Left renal pelvis (tissue), 4 donors: Measurements from ENCODE around the gene ATP8A1. TPM values are rescaled to one million over a fixed set of nuclear protein-coding genes. Genes with fewer than 3 reads are reported as not detected.

ENCODE experiments used
- DNase-seq, 4 donors: peaks; one replicate each; pipeline ENCODE4 v3.0.0-alpha.2; 2013; ENCODE audit warnings: low read depth in 4 of 4, low spot score in 3 of 4
- polyA plus RNA-seq, 4 donors: library from polyadenylated mRNA; unstranded; fragments of 120-200 nt; gene quantifications; one replicate each; pipeline ENCODE4 v1.2.1, GENCODE V29; 2013; ENCODE audit not compliant: insufficient read length in 4 of 4

Gene ATP8A1
- polyA plus RNA-seq, 4 donors: 13.6 to 32.4 (median 28.2) TPM

- no peak for DNase-seq
These were observed 77.0 kb downstream of the ATP8A1 start for GRCh38 chr4:42579903-42580302.

GRCh38 chr4:42578187-42578586 is 78.7 kb downstream of the ATP8A1 start:
- DNase-seq: no peak

GRCh38 chr4:42574870-42575430 is 82.0 kb downstream of the ATP8A1 start:
- DNase-seq: no peak

- DNase-seq: no peak
These were observed 83.7 kb downstream of the ATP8A1 start for GRCh38 chr4:42573249-42573648.

GRCh38 chr4:42570221-42570620 is 86.7 kb downstream of the ATP8A1 start:
- no peak for DNase-seq

GRCh38 chr4:42568610-42569207 is 88.2 kb downstream of the ATP8A1 start:
- peak; percentile 27 to 50 (median 40) for DNase-seq

- DNase-seq: no peak
These were observed 90.1 kb downstream of the ATP8A1 start for GRCh38 chr4:42566835-42567234.

- DNase-seq: no peak
These were observed 94.9 kb downstream of the ATP8A1 start for GRCh38 chr4:42562016-42562415.

GRCh38 chr4:42561031-42561430 is 95.9 kb downstream of the ATP8A1 start:
- no peak for DNase-seq

- no peak for DNase-seq
These were observed 96.4 kb downstream of the ATP8A1 start for GRCh38 chr4:42560467-42560861.

- DNase-seq: no peak
These were observed 98.7 kb downstream of the ATP8A1 start for GRCh38 chr4:42558156-42558555.

- DNase-seq: no peak
These were observed 101.1 kb downstream of the ATP8A1 start for GRCh38 chr4:42555828-42556227.

- DNase-seq: no peak
These were observed 102.8 kb downstream of the ATP8A1 start for GRCh38 chr4:42554072-42554471.

- DNase-seq: no peak
These were observed 107.0 kb downstream of the ATP8A1 start for GRCh38 chr4:42549896-42550295.

GRCh38 chr4:42547805-42548204 is 109.1 kb downstream of the ATP8A1 start:
- DNase-seq: no peak

- no peak for DNase-seq
These were observed 113.1 kb downstream of the ATP8A1 start for GRCh38 chr4:42543762-42544161.

- DNase-seq: no peak
These were observed 113.8 kb downstream of the ATP8A1 start for GRCh38 chr4:42543126-42543525.

- no peak for DNase-seq
These were observed 115.3 kb downstream of the ATP8A1 start for GRCh38 chr4:42541647-42542046.

- DNase-seq: no peak
These were observed 123.9 kb downstream of the ATP8A1 start for GRCh38 chr4:42533042-42533441.

- no peak for DNase-seq
These were observed 125.4 kb downstream of the ATP8A1 start for GRCh38 chr4:42531341-42532030.

GRCh38 chr4:42523066-42523718 is 133.7 kb downstream of the ATP8A1 start:
- no peak for DNase-seq
